Measurements from ENCODE around the gene FRG2B. TPM values are rescaled to one million over a fixed set of nuclear protein-coding genes. Genes with fewer than 3 reads are reported as not detected.
"Not testable (repeated sequence)": the region's sequence is repeated elsewhere in the genome, so short reads cannot be mapped to it uniquely, and the experiment has no call there.

Gene FRG2B
- total RNA-seq, 1 donor from 2014 or later, result not detected

DNA sequence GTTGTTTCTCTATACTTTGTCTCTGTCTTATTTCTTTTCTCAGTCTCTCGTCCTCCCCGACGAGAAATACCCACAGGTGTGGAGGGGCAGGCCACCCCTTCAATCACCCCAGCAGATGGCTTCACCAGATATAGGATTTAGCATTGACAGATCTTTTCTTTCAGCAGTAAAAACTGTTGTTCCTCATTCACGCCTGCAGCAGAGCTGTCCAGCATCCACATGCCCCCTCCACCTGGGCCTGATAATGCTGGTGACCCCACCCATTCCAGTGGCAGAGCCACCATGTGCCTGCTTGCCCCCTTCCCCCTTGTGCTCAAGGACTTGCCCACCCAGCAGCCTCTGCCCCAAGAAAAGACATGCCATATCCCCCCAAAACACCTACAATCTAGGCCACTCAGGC is 15.5 kb downstream of the FRG2B start:
- DNase-seq, result no peak

DNA sequence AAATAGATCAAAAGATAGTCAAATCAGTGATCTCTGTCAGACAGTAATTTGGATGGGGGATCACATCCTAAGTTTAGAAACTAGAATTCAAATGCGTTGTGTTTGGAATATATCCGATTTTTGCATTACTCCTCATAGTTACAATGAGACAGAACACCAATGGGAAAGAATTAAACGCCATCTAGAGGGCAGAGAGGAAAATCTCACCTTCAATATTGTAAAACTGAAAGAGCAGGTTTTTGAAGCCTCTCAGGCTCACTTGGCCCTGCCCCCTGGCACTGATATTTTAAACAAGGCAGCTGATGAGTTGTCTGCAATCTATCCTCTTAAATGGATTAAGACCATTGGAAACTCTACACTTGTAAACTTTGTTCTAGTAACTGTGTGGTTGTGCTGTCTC is 17.7 kb downstream of the FRG2B start:
- no peak overlapping the region for H3K4me3 ChIP-seq
- H3K4me1 ChIP-seq, result no peaks in the 10 kb centered on the region
- peaks cover 7% of the 10 kb centered on the region for H3K9me3 ChIP-seq (replicated peaks)
- intact Hi-C loops (cut with micrococcal nuclease), result loop anchor here (5.0 kb wide), 1 partner anchor 282 kb away; no protein-coding TSS in a partner anchor
- TF ChIP-seq, protein P1, sequence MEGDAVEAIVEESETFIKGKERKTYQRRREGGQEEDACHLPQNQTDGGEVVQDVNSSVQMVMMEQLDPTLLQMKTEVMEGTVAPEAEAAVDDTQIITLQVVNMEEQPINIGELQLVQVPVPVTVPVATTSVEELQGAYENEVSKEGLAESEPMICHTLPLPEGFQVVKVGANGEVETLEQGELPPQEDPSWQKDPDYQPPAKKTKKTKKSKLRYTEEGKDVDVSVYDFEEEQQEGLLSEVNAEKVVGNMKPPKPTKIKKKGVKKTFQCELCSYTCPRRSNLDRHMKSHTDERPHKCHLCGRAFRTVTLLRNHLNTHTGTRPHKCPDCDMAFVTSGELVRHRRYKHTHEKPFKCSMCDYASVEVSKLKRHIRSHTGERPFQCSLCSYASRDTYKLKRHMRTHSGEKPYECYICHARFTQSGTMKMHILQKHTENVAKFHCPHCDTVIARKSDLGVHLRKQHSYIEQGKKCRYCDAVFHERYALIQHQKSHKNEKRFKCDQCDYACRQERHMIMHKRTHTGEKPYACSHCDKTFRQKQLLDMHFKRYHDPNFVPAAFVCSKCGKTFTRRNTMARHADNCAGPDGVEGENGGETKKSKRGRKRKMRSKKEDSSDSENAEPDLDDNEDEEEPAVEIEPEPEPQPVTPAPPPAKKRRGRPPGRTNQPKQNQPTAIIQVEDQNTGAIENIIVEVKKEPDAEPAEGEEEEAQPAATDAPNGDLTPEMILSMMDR (IDR thresholded peaks at IDR 0.05; ENCODE audit: borderline replicate concordance), result peak; percentile 67
- H3K27ac ChIP-seq (replicated peaks), result no peak overlapping the region
- no peak for DNase-seq
- peaks cover 93% of the 10 kb centered on the region for H3K27me3 ChIP-seq (ENCODE audit: low read depth)
- H3K36me3 ChIP-seq, result no peaks in the 10 kb centered on the region

More for the DNA sequence above, 15.5 kb downstream of the FRG2B start:
- Histone ChIP-seq H3K27ac (replicated peaks) (no peak overlapping the region), H3K4me3 (no peak overlapping the region), H3K4me1 (no peaks in the 10 kb centered on the region), H3K36me3 (no peaks in the 10 kb centered on the region), H3K27me3 (ENCODE audit: low read depth) (peaks cover 71% of the 10 kb centered on the region), H3K9me3 (replicated peaks) (peaks cover 7% of the 10 kb centered on the region)
- TF ChIP-seq, protein P1 (IDR thresholded peaks at IDR 0.05; ENCODE audit: borderline replicate concordance), result no peak
- intact Hi-C loops (cut with micrococcal nuclease), result no loop called here

DNA sequence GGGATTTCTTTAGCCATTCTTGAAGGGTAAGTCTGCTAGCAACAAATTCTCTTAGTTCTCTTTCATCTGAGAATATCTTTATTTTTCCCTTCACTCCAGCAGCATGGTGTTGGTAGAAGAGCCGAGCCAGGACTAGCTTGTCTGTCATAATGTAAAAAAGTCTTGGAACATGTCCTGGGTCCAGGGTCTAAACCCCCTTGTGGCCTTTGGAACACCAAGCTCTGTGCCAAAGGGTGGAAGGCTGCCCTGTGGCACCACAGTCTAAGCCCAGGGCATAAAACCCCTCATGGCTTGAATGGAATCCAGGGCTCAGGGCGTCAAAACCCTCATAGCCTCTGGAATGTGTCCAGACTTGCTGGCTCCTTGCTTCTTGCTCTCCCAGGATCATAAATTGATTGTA is 23.2 kb downstream of the FRG2B start:
- intact Hi-C loops (cut with micrococcal nuclease), result not testable (repeated sequence)
- peaks cover 100% of the 10 kb centered on the region for H3K27me3 ChIP-seq (ENCODE audit: low read depth)

DNA sequence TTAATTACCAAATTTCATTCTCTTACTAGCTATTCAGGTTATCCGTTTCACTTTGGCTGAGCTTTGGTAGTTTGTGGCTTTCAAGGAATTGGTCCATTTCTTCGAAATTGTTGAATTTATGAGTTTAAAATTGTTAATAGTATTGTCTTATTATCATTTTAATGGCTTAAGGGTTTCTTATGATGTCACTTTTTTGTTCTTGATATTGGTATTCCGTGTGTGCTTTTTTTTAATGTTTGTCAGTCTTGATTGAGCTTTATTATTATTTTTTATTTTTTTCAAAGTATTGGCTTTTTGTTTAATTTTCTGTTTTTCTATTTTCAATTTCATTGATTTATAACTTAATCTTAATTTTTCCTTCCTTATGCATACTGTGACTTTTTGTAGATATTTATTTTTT is 25.9 kb downstream of the FRG2B start:
- Histone ChIP-seq H3K36me3 (no peaks in the 10 kb centered on the region), H3K27me3 (ENCODE audit: low read depth) (peaks cover 100% of the 10 kb centered on the region), H3K9me3 (replicated peaks) (no peaks in the 10 kb centered on the region), H3K4me3 (no peak overlapping the region), H3K27ac (replicated peaks) (no peak overlapping the region), H3K4me1 (no peaks in the 10 kb centered on the region)
- intact Hi-C loops (cut with micrococcal nuclease), result no loop called here
- TF ChIP-seq, protein P1 (IDR thresholded peaks at IDR 0.05; ENCODE audit: borderline replicate concordance), result no peak
- no peak for DNase-seq

More for the DNA sequence above, 23.2 kb downstream of the FRG2B start:
- H3K4me3 ChIP-seq; H3K36me3 ChIP-seq; H3K9me3 ChIP-seq (replicated peaks); DNase-seq; H3K4me1 ChIP-seq; H3K27ac ChIP-seq (replicated peaks): not testable (repeated sequence)

DNA sequence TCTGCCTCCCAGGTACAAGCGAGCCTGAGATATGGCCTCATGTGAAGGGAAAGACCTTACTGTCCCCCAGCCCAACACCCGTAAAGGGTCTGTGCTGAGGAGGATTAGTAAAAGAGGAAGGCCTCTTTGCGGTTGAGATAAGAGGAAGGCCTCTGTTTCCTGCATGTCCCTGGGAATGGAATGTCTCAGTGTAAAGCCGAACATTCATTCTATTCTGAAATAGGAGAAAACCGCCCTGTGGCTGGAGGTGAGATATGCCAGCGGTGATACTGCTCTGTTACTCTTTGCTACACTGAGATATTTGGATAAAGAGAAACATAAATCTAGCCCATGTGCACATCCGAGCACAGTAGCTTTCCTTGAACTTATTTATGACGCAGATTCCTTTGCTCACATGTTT is 26.7 kb downstream of the FRG2B start:
- H3K4me3 ChIP-seq; intact Hi-C loops (cut with micrococcal nuclease): not testable (repeated sequence)
- H3K27me3 ChIP-seq (ENCODE audit: low read depth), result peaks cover 97% of the 10 kb centered on the region

DNA sequence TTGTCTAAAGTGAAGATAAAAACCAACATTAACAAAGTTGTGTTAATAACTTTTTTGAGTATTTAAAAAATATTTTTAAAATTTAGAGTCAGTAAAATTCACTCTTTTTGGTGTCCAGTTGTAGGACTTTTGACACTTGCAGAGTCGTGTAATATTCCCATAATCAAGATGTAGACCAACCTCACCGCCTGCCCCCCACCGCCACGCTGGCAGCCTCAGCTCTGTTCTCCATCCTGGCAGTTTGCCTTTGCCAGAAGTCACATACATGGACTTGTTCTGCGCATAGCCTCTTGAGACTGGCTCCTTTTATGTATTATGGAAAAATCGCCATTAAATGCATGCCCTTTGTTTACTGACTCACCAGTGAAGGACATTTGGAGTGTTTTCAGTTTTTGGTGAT is 33.9 kb downstream of the FRG2B start:
- no peaks in the 10 kb centered on the region for H3K4me1 ChIP-seq
- no peaks in the 10 kb centered on the region for H3K36me3 ChIP-seq
- no peak overlapping the region for H3K4me3 ChIP-seq
- no peaks in the 10 kb centered on the region for H3K9me3 ChIP-seq (replicated peaks)
- no peak overlapping the region for H3K27ac ChIP-seq (replicated peaks)
- TF ChIP-seq, protein P1 (IDR thresholded peaks at IDR 0.05; ENCODE audit: borderline replicate concordance), result no peak
- DNase-seq, result no peak
- intact Hi-C loops (cut with micrococcal nuclease), result no loop called here
- H3K27me3 ChIP-seq (ENCODE audit: low read depth), result peaks cover 95% of the 10 kb centered on the region

More for the DNA sequence above, 26.7 kb downstream of the FRG2B start:
- not testable (repeated sequence) for DNase-seq; H3K4me1 ChIP-seq; H3K27ac ChIP-seq (replicated peaks); H3K36me3 ChIP-seq; H3K9me3 ChIP-seq (replicated peaks)

DNA sequence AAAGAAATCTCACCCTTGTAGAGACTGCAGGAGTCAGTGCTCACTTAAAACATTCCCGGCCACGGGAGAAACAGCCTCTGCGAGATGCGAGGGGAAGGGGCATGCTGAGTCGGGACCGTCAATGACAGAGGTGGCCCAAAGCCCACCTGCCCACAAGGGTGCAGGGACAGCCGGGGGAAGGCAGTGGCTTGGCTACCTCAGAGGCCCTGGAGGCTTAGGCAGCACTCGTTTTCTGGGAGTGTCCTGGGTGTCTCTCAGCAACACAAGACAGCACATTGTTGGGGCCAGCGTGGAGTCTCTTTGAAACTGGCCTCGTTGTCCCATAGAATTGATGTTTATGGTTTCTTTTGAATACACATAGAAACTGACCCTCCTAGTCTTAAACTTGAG is 35.6 kb downstream of the FRG2B start:
- DNase-seq, result no peak
- Histone ChIP-seq H3K4me3 (no peak overlapping the region), H3K27me3 (ENCODE audit: low read depth) (peaks cover 88% of the 10 kb centered on the region), H3K27ac (replicated peaks) (no peak overlapping the region), H3K4me1 (no peaks in the 10 kb centered on the region), H3K36me3 (no peaks in the 10 kb centered on the region), H3K9me3 (replicated peaks) (no peaks in the 10 kb centered on the region)
- TF ChIP-seq, protein P1 (IDR thresholded peaks at IDR 0.05; ENCODE audit: borderline replicate concordance), result no peak
- intact Hi-C loops (cut with micrococcal nuclease), result no loop called here
